ENCODE results near the gene HABP2.

The HABP2 gene
- 0 to 0.11 (median 0) reads per million in 18 experiments for total RNA-seq

DNA sequence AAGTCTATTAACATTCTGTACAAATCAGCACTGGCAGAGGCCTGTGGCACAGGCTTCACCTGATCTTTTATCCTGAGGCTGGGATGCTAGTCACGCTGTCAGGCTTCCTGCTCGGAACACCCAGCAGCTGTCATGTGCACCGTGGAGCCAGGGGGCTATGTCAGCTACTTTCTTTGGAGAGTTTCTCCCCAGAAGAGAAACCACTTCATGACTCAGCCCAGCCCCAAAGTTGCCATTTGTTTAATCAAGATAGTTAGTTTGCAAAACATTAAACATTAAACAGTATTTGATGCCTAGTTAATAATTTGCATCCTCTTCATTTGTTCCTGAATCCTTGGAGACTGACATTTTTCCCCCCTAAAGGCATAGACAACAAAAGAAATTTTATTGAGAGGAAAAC, at the start of gene HABP2:
Gene HABP2, plus strand, starts transcription at position 353 of the 400 bp plus-strand sequence. CDS start 69 bp downstream, outside the sequence.
- DNase-seq = no peak

DNA sequence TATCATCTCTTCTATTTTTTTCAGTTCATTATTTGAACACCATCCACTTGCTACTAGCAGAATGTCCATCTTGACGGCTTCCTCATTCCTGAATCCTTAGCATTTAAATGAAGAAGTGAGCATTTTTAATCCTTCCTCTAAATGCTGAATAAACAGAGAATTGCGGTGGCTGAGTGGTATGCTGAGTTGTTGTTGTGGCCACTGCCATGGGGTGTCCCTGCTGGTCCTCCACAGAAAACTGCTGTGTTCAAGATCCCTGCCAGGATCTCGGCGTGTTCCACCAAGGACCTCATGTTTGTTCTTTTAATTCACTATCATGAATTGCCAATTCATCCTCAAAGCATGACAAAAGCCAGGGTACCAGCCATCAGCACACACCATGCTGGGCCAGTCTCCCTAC, 48.9 kb upstream of the HABP2 start:
- DNase-seq = peak; percentile 63 to 78

DNA sequence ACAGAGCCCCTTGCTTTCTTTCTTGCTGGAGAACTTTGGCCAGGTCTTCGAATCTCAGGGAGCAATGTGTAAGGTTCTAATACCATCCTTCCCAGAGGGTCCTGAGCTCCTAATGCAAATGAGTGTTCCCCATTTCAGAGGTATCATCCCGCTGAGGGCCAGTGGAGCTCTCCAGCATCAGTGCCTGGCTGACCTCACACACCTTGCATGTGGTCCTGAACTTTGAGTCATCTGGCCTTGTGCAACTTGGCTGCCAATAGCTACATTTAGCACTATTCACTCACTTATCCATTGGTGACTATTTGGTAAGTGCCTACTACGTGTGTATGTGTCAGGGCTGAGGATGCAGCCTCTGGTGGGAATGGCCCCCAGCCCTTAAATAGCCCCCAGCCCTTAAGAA, 48.4 kb upstream of the HABP2 start:
- no peak for DNase-seq

DNA sequence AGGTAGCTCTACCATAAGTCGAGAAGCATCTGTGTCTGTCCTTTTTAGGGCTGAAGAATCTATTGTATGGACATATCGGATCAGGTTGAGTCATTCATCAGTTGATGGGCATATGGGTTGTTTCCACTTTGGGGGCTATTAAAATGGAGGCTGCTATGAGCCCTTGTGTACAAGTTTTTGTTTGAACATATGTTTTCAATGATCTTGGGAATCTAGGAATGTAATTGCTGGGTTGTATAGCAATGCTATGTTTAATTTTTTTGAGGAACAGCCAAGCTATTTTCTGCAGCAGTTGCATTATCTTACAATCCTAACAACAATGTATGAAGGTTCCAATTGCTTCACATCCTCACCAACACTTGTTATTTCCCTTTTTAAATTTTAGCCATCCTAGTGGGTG, 46.4 kb upstream of the HABP2 start:
- peak in 1 of 2 donors; percentile 42 for DNase-seq

DNA sequence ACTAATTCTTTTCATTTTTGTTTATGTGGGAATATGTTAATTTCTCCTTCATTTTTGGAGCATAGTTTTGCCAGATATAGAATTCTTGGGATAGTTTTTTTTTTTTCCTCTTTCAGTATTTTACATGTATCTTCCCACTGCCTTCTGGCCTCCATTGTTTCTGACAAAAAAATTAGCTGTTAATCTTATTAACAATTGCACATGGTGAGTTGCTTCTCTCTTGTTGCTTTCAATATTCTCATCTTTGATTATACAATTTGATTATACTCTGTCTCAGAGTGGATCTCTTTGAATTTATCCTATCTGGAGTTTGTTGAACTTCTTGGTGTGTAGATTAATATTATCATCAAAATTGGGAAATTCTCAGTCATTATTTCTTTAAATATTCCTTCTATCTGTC, 41.4 kb upstream of the HABP2 start:
- no peak for DNase-seq

DNA sequence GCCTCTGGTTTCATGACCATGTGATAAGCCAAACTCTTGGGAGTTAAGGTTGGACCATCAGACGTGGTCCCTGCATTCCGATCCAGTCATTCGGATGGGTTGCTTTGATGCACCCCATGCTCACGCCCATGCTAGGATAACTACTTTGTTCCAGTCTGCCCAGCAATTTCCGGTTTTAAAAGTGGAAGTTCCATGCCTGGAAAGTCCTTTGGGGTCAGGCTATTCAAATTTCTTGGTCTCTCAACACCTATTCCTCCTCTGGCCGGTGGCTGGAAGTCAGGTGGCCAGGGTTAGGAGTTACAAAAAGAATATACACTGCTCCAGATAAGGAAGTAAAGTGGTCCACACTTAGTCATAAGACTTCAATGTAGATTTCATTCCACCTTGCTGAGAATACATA, 37.7 kb upstream of the HABP2 start:
- DNase-seq = no peak

DNA sequence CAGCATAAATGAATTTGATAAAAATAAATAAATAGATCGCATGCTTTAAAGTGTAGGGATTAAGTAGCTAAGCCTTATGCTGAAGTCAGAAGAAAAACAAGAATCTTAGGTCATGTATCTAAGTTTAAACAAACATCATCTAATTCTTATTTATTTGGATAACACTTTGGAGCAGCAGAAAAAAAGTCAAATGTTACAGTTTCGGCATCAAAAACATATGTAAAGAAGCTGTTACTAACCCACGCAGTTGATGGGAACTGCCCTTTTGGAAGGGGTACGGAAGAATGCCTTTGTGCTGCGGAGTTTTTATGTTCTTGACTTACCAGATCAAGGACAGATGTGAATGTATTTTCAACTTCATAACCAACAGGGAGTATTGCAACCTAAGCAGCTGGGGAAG, 37.3 kb upstream of the HABP2 start:
- DNase-seq = no peak

DNA sequence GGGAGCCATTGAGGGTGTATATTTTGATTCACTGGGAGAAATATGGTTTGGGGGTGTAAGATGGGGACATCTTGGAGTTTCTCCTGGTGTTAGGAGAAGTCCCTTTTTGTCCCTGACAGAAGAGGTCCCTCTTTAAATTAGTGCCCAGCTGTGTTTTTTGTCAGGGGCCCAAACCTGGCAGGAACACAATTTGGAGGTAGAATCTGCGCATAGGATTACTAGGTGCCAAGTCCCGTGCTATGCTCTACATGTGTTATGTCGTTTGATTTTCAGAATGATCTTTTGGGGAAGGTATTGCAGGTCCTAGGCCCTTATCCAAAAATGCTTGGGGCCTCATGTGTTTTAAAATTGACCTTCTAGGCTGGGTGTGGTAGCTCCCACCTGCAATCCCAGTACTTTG, 36.8 kb upstream of the HABP2 start:
- no peak for DNase-seq

DNA sequence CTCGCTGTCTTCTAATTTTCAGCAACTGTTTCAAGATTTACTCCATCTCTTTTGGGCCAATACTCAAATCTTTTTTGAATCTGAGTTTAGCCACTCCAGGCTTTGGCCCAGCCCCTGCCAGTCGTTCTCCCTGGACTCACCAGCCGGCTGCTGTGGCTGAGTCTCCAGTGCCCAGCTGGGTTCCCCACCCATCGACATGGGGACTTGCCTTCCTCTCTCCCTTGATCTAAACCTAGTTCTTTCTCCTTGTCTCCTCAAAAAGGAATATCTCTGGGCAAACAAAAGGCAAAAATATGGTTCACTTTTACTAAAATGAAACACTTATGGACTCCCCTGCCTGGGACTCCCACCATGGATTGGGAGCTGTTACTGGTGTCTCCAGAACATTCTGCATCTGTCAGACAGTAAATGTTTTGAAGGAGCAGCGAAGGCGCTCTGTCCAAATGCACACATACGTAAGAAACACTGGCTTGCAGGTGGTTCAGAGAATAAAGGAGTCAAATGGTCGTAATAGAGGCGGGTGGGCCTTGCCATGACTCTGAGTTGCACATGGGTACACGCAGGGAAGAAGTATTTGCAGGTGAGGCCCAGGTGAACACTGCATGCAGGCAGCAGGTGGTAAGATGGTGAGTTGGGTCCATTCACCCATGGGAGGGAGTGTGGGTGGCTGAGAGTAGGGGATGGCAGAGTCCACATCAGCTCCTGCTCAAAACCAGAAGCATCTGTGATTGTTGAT, 35.5 kb upstream of the HABP2 start:
- no peak for DNase-seq

DNA sequence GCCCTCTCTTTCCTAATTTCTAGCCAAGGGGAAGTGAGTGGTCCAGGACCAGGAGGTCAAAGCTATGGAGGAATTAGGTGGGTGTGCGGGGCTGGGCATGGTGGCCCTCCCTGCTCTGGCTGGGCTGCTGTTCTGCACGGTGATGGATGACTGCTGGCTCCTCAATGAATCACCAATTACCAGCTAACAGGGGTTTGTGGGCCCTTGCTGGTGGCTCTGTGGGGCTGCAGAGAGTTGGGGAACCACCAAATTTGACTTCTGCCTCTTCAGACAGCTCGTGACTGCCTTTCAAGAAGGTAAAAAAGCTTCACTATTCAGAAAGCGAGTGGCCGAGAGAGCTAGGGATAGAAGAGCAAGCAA, 35.0 kb upstream of the HABP2 start:
- peak in 1 of 2 donors; percentile 12 for DNase-seq

DNA sequence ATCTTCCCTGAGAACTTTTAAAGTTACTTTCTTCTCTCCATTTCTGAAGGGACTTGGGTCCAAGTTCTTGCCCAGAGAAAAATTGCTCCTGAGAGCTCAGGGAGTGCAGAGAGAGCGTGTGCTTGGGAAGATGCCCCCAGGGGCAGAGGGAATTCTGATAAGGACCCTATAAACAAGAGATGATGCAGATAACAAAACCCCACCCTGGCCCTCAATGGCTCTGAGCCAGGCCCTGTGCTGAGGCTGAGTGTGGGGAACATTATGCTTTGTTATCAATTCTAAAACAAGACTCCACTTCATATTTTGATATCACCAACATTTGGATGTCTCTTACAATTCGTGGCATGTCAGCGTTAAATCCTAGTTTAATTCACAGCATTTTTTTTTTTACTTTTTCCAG, 34.4 kb upstream of the HABP2 start:
- DNase-seq = no peak

DNA sequence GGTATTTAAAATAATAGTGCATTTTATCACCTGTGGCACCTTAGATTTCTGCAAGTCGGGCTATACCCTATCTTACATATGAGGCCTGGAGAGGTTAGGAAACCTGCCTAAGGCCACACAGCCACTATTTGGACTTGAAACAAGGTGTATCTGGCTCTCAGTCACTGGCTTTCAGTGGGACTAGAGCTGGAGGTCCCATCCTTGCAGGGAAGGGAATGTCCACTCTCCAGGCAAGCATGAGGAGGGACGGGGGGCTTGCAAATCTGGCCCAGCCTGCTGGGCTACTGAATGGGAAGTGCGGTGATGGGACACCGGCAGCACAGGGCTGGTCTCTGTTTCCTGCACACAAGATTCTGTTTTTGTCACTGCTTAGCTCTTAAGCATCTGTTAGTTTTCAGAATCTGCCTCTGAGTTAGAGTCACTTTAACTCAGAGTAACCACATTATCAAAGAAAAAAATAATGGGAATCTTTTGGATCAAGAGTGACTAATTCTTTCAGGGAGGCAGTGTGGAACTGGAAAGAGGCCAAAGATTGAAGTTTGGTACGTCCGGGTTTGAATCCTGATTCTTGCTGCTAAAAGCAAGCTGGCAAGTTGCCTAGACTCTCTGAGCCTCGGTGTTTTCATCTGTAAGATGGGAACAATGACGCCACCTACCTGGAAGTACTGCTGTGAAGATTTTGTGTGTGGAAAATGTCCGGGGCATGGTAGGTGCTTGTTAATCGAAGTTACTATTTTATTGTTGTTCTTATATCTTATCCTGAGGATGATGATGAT, 33.8 kb upstream of the HABP2 start:
- no peak for DNase-seq

DNA sequence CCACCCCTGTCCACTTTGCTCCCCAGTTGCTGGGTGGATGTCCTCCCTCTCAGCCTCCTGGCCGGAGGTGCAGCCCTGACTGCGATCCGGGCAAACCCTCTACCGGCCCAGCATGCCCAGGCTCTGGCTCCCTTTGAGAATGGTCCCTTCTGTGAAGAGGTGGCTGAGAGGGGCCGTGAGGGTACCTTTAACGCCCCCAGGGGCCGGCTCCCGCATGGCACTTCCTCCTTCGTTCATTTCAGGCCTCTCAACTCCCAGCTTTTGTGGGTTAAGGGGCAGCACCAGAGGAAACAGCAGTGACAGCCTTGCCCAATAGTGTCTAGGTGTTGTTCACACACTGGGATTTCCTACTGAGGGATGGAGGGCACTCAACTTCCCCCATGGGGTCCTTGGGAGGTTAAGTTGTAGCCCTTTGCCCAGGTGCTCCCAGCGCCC, 33.2 kb upstream of the HABP2 start:
- no peak for DNase-seq

DNA sequence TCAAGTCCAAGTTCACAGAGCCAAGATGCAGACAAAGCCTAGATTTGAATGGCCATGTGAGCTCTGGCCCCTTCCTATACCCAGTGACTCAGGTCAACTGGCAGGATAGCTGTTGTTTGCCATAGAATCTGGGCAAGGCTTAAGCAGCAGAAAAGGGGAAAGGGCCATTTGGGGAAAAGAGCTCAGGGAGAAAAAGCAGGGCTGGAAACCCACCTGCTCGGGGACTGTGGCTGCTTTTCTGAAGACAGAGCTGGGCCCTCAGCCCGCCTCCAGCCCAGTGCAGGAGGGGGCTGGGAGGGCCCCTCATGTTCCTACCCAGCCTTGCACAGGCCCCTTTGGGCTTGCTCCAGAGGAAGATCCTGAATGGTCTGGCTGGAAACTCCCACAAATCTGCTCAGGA, 32.6 kb upstream of the HABP2 start:
- DNase-seq = no peak

DNA sequence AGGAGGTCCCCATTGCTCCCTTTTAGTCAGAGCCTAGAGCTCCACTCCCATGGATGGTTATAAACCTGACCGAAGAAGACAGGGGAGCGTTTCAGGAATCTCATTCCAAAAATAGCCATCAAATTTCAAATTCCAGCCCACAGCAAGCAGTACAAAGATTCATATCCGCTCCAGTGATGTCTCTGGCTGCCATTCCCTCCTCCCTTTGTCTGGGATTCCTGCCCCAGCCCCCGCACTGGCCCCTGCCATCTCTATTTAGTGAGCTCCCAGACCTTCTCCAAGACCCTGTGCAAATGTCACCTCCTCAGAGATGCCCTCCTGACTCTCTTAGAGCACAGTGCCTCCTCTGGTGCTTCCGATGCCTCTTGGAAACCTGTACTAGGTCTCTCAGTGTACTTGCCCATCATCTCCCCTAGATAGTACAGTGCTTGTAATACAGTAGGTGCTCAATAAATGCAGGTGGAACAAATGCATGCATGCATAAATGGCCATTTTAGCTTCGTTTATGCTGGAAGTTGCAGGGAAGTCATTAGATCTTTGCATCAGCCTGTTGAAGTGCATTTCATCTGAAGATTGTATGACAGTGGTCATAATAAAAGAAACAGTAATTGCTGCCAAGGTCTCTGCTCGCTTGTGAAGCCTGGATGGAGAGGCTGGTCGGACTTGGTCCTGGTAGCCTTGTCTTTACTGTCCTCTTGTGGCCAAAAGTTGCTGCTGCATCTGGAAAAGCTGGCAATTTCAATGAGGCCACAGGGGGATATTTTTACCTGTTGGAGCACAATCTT, 32.0 kb upstream of the HABP2 start:
- peak; percentile 70 to 73 for DNase-seq

DNA sequence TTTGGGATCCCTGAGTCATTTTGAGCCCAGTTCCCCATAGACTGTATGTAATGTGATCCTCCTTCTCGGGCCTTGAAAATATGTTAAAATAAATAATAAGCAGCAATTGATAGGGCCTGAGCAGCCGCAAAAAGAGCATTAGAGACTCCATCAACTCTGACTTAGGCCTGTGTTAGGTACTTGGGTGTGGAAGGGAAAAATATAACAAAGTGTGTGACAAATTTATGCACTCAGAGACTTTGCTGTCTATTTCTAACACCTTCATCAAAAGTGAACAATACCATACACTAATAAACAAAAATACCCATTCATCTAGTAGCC, 31.4 kb upstream of the HABP2 start:
- no peak for DNase-seq

DNA sequence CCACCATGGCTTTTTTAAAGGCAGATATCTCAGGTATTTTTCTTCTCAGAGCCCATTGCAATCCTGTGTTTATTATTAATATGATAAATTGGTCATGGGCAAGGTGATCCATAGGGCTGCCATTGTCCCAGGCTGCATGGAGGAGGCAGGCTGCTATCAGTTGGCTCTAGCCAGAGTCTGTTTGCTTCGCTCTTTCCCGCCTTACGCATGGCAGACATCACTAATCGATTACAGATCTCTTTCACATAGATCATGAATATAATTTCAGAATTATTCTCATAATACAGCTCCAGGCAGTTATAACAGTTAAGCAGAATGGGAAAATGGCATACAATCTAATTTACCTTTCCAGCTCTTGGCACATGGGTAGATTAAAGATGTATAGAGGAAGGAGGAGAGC, 30.4 kb upstream of the HABP2 start:
- no peak for DNase-seq

DNA sequence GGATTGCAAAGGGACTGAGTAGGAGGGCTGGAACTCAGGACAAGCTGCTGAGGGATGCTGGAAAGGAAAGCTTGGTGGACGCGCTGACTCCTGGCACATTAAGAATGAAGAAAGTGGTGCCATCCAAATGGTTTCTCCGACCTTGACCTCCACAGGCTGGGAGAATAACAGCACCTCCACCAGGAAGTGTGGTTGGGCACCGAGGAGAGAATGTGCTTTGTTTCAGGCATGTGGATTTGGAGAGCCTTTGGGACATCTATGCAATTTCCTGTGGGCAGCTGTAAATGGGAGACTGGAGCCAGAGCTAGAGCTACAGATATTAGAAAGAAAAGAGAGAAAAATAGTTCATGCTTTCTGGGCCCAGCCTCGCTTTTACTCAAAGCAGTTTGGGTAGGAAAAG, 29.8 kb upstream of the HABP2 start:
- no peak for DNase-seq

DNA sequence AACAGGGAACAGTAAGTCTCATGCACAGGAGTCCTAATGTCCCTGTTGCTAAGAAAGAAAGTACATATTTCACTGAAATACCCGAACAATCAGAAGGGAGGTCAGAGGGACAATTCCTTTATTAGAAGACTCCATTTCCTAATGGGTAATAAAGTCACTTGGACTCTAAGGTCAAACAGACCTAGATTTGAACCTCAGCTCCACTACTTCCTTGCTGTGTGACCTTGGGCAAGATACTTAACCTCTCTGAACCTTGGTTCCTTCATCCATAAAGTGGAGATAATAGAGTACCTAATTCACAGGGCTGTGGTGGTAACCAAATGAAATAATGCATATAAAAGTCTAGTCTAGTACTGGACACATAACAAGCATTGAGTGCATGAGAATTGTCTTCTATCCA, 29.2 kb upstream of the HABP2 start:
- DNase-seq = no peak

DNA sequence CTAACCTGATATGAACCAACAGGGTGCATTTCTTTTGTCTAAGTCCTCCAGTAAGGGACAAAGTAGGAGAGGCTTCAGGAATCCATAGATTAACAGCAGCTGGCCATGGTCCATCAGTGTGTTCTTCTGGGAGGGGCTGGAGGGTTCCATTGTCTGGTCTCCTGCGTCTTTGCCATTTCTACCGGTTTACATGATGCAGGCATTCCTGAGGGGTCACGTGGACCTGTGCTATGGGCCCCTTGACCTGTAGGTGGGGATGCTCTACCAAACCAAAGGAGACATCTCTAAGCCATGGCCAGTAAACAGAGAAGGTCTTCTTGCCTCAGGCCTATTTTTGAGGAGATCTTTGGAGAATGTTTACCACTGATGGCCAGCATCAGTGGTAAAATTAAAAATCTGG, 28.7 kb upstream of the HABP2 start:
- no peak for DNase-seq

DNA sequence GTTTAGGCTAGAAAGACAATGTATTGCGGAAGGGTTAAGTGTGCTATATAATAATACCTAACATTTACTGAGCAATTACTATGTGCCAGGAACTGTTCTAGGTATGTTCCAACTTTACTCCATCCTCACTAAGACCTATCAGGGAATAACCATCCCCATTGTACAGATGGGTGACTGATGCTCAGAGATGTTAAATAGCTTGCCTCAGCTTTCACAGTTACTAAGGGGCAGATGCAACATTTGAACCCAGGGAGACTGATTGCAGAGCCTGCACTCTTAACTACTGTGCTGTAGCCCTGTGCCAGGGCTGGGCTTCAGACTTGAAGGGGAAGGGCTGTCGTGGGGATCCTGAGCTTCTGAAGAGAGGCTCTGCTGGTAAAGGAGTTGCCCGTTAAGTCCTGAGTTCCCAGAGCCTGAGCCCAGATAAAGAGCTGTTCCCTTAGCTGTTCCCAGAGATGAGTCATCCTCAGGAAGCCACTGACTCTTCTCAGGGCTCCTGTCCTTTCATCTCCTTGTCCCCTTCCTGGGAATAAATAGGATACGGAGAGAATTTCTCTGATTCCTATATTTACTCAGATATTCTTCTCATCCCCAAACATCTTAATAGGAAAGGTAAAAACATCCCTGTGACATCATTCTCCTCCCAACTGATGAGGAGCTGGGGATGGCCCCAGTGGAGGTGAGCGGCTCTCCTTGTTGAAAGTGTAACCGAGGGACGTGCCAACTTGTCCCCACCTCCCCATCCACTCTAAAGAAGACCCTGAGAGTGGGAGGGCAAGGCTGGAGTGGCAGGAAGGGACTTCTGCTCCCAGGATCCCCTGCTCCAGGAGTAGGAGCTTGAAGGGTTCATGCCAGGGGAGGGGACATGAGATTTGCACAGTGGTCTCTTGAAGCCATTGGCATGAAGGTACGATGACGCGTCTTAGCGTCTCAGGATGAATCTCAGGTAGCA, 28.0 kb upstream of the HABP2 start:
- no peak for DNase-seq

DNA sequence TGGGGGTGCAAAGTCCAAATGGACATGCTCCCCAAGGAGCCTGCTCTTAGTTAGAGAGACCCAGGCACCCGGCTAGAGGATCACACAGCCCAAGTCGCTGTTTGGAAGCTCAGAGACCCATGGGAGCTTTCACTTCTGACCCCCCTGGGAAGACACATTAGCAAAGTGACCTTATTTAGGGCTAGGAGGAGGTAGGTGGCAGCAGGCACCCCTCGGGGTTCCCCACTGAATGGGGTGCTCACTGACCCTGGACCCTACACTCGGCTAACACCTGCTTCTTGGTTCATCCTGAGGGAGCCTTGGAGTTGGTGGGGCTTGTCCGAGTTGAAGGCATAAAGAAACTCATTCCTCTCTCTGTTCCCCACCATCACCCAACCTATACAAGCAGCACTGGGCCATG, 27.1 kb upstream of the HABP2 start:
- DNase-seq = no peak
